ENCODE results near the gene INPP5E. TPM values are rescaled to one million over a fixed set of nuclear protein-coding genes. Genes with fewer than 3 reads are reported as not detected.

INPP5E gene
- total and polyA plus RNA-seq, 2 experiments from 2014 or later = 5.8 to 13.4 TPM

GRCh38 chr9:136404801-136405136, 34.9 kb downstream of the INPP5E start (continued):
- TF ChIP-seq ZNF462 (CRISPR knock-in tag; IDR thresholded peaks at IDR 0.05) (no peak), EZH2phosphoT487 (IDR thresholded peaks at IDR 0.05; ENCODE audit: unreplicated experiment) (no peak), JUNB (IDR thresholded peaks at IDR 0.05; ENCODE audit: unreplicated experiment) (no peak), STAT1 (IDR thresholded peaks at IDR 0.05; ENCODE audit: unreplicated experiment) (no peak), EZH2 (IDR thresholded peaks at IDR 0.05; ENCODE audit: low read depth, unreplicated experiment) (no peak), CTCF (conservative IDR thresholded peaks at IDR 0.05; ENCODE audit: low read depth in 2 of 2) (no peak)

- Histone ChIP-seq H3F3A (replicated peaks; ENCODE audit: low read depth) (peaks cover 27% of the 10 kb centered on the region), H3K4me3 (no peak overlapping the region), H3K36me3 (ENCODE audit: insufficient read depth) (peaks cover 25% of the 10 kb centered on the region), H3K4me2 (no peak overlapping the region), H3K4me1 (ENCODE audit: insufficient read depth) (peaks cover 5% of the 10 kb centered on the region; the same call in 1 of the 2 replicates), H3K9me2 (ENCODE audit: insufficient read depth) (no peaks in the 10 kb centered on the region), H4K20me1 (replicated peaks; ENCODE audit: insufficient read depth) (peaks cover 8% of the 10 kb centered on the region), H3K27me3 (ENCODE audit: insufficient read depth) (no peaks in the 10 kb centered on the region), H2AFZ (no peak overlapping the region), H3K27ac (ENCODE audit: low read depth) (no peak overlapping the region), H3K79me2 (replicated peaks; ENCODE audit: insufficient read depth) (peaks cover 20% of the 10 kb centered on the region)
- H3K4me1 Mint-ChIP-seq = peaks cover 9% of the 10 kb centered on the region
- H3K27me3 Mint-ChIP-seq (ENCODE audit: insufficient read depth, low read depth, poor library complexity) = peaks cover 16% of the 10 kb centered on the region
- no peaks in the 10 kb centered on the region; the same call in 2 of the 3 replicates for H3K9me3 Mint-ChIP-seq
- no peak overlapping the region for H3K27ac Mint-ChIP-seq
- H3K4me3 Mint-ChIP-seq = no peak overlapping the region
- peaks cover 66% of the 10 kb centered on the region for H3K36me3 Mint-ChIP-seq (ENCODE audit: low read depth)
- no peak for DNase-seq (ENCODE audit: low spot score)
- ATAC-seq = no peak
- TF ChIP-seq STAT1 (IDR thresholded peaks at IDR 0.05; ENCODE audit: unreplicated experiment) (no peak), REST (IDR thresholded peaks at IDR 0.05; ENCODE audit: unreplicated experiment) (no peak), CREB1 (CRISPR knock-in tag; IDR thresholded peaks at IDR 0.05; ENCODE audit: low read depth) (no peak), ZNF114 (CRISPR knock-in tag; IDR thresholded peaks at IDR 0.05) (no peak), ZNF331 (CRISPR knock-in tag; IDR thresholded peaks at IDR 0.05; ENCODE audit: low read depth) (no peak), NANOG (IDR thresholded peaks at IDR 0.05; ENCODE audit: borderline replicate concordance) (no peak), EZH2phosphoT487 (IDR thresholded peaks at IDR 0.05; ENCODE audit: unreplicated experiment) (no peak)
Measured at GRCh38 chr9:136403915-136404800, 35.5 kb downstream of the INPP5E start.
